NCI-H2029 treated with DMSO at 0.1 percent for 48 hours (cell line): ENCODE results near the gene EML5.

Experiments
- DNase-seq: peaks from one replicate; lab custom pipeline; 2025; lab: John Stamatoyannopoulos, UW

Gene EML5

DNA sequence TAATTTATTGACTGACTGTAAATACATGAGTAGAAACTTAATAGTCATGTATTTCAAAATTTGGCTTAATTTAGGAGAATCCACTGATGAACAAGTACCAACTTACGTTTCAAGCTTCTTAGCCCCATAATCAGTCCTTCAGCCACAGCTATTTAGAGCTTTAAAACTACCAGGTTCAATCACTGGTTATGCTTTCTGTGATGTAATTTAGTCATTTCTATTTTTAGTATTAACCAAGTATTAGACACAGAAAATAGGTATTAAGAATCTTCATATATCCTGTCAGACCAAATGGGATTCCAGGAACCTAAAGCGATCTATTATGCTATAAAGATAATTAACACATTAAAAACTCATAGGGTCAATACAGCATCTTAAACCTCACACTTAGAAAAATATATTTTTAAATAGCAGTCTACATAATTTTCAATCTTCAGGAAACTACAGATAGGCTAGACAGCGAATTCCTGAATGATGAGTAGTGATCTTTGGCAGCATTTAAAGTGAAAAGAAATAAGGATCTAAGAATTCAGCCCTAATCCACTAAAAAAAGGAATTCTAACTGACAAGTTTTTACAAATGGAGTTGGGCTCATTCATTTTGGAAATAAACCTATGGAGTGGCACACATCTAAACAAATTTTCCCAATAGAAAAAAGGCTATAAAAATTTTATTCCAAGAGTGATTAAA is 178.4 kb downstream of the EML5 start:
- DNase-seq, result no peak

- DNase-seq, result no peak
Measured at GRCh38 chr14:88613552-88614010, 179.2 kb downstream of the EML5 start.

GRCh38 chr14:88612981-88613380 is 179.8 kb downstream of the EML5 start:
- no peak for DNase-seq

DNA sequence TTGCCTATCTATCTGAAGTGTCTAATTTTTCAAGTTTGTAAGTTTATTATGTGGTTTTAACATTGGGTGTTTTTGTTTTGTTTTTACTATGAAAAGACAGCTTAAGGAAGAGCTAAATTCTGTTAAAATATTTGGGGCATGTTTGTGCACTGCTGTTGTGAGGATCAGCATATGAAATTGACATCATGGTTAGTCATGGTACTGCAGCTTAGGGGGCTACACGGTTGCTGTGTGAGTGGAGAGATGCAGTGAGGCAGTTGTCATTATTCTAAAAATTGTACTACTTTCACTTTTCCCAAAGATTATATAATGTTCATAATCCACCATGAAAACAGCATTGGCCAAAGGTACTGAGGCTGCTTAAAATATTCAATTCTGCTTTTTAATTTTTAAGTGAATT is 180.9 kb downstream of the EML5 start:
- DNase-seq, result no peak

DNA sequence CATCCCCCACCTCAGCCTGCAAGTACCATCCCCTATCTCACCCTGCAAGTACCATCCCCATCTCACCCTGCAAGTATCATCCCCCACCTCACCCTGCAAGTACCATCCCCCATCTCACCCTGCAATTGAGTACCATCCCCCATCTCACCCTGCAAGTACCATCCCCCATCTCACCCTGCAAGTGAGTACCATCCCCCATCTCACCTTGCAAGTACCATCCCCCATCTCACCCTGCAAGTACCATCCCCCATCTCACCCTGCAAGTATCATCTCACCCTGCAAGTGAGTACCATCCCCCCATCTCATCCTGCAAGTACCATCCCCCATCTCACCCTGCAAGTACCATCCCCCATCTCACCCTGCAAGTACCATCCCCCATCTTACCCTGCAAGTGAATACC is 184.9 kb downstream of the EML5 start:
- no peak for DNase-seq

DNA sequence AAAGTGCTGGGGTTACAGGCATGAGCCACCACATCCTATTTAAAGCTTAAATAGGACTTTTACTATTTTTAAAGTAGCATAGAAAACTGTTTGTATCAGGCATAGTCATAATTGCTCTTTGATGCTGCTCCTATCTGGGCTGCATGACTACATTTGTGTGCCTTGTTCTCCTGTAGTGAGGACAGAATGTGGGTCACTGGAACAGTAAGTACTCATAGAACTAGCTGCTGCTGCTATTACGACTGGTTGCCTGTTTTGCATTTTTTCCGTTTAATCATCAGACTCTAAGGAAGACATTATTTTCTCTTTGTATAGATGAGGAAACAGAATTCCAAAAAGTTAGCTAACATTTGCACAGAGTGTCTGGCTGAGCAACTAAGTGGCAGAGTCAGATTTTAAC is 187.2 kb downstream of the EML5 start:
- DNase-seq, result no peak

- DNase-seq, result no peak
Measured at GRCh38 chr14:88604212-88604611, 188.5 kb downstream of the EML5 start.

- DNase-seq, result no peak
Measured at GRCh38 chr14:88599761-88600439, 192.9 kb downstream of the EML5 start.

GRCh38 chr14:88599326-88599725 is 193.4 kb downstream of the EML5 start:
- DNase-seq, result no peak

- no peak for DNase-seq
Measured at GRCh38 chr14:88598097-88598675, 194.6 kb downstream of the EML5 start.

- no peak for DNase-seq
Measured at GRCh38 chr14:88597601-88598000, 195.2 kb downstream of the EML5 start.

GRCh38 chr14:88597038-88597437 is 195.7 kb downstream of the EML5 start:
- DNase-seq, result no peak

GRCh38 chr14:88592031-88592430 is 200.7 kb downstream of the EML5 start:
- no peak for DNase-seq

- DNase-seq, result no peak
Measured at GRCh38 chr14:88590173-88590572, 202.6 kb downstream of the EML5 start.

DNA sequence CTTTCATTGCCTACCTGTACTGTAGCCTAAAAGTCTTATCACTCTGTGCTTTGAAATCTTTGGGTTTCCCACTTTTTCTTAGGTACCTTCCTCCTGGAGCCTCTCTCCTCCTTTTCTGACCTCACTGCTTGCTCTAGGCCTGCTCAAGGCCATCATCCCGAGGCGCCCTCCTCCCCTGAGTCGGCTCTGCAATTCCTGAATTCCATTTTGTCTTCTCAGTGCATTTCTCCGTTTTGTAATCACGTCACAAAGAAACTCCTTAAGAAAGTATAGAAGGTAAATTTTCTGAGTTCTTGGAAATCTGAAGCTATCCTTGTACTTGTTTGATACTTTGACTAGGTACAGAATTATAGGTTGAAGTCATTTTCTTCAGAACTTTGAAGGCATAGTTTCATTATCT is 204.7 kb downstream of the EML5 start:
- DNase-seq, result no peak

- DNase-seq, result no peak
Measured at GRCh38 chr14:88584451-88584850, 208.3 kb downstream of the EML5 start.

DNA sequence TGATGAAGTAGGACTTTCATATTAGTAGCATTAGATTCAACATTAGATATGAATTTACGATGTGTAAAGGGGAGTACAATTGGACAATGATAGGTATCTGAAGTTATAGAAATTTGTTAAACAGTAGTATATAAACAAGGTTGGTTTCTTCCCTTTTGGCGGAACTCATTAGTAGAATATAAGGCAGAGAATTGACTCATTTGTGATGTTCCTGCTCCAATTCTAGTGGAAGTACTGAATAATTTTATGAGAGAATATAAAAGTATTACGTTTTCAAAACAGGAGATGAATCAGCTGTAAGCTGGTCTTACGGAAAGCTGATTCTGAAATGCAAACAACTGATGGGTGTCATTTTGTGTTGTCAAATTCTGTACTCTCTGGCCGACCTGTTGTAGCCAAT is 216.5 kb downstream of the EML5 start:
- DNase-seq, result no peak

DNA sequence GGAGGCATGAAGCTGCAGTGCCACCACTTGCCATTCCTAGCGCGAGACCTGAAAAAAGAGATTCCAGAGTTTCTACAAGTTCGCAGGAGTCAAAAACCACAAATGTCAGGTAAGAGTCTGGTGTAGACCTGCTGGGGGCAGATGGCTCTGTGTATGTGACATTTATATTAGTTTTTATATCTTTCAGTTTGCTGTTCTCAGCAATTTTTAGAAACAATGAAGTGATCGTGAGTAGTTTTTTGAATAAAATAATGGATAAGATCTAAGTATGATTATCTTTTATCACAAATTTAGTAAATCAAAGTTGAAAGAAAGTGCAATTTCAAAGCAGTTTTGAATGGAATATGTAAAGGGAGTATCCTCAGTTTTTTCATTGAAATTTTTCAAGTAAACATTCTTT is 220.6 kb downstream of the EML5 start:
- DNase-seq, result no peak

GRCh38 chr14:88568196-88568595 is 224.6 kb downstream of the EML5 start:
- DNase-seq, result no peak

- no peak for DNase-seq
Measured at GRCh38 chr14:88565427-88565826, 227.3 kb downstream of the EML5 start.

DNA sequence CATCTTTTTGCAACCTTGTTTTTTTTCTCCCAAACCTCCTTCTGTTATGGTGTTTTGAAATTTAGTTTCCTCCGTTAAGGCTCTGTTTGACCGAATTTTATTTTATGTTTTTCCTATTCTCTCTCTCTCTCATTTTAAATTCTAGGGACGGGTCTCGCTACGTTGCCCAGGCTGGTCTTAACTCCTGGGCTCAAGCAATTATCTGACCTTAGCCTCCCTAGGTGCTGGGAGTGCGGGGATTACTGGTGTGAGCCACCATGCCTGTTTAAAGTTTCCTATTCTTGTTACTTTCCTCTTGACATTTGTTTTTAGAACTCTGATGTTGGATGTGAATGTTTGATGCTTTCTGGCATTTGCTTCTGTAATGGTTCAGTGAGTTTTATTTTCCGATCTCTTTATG is 228.9 kb downstream of the EML5 start:
- DNase-seq, result no peak

DNA sequence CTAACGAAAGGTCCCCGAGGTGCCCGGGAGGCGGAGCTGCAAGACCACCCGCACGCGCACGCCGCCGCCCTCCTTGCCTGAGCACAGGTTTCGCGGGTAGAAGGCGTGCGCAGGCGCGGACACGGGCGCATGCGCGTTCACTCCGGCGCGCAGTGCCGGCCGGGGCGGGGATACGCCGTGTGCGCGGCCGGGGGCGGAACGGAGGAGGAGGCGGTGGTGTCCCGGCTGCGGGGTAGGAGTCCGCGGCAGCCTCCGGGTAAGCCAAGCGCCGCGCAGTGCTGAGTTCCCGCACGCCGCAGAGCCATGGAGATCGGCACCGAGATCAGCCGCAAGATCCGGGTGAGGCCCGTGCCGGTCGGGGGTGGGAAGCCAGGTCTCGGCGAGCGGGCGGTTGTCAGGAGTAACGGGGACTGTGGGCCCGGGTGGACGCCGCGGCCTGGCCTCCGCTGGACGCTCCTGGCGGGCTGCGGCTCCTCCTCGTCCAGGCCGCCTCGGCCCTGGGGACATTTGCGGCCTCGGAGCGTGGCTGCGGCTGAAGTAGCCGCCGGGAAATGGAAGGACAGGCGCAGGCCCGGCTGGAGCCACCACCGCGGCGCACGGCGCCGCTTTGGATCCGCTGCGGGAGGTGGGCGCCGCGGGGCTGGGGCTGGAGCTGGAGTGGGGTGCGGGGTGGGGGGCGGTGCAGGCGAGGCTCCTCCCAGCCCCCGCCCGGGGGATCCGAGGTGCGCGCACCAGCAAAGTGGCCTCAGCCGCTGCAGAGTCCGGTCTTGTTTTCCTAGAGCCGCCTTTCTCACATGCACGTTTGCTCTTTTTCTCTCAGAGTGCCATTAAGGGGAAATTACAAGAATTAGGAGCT is 229.7 kb downstream of the EML5 start, which contains the start of gene ZC3H14:
Gene ZC3H14, plus strand, starts transcription at position 207 of the 856 bp plus-strand sequence. Its CDS starts 97 bp downstream, at position 304.
- DNase-seq, result no peak

DNA sequence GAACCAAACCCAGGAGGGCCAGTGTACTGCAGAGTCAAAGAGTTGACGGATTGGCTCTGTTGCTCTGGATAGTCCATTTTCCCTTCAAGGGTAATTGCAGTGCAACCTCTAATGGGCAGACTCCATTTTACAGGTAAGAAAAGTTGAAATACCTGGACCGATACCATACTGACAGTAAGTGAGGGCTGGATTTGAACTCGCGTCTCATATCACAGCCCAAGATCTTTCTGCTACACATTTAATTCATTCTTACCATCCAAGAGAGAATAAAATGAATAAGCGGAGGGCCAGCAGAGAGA is 230.3 kb downstream of the EML5 start:
- DNase-seq, result no peak
